Hepatocyte (in vitro differentiated cells): ENCODE data around the gene PTPRD. TPM values are rescaled to one million over a fixed set of nuclear protein-coding genes. Genes with fewer than 3 reads are reported as not detected.

ENCODE experiments used
- DNase-seq: peaks from one replicate; pipeline ENCODE4 v3.0.0-alpha.2; 2016; ENCODE audit warnings: low spot score
- H2AFZ ChIP-seq: fragments of 200-600 bp; sonication (generic); 2 replicates; pipeline ENCODE4 v1.6.0; 2016; ENCODE audit warnings: antibody characterized with exemption, mild to moderate bottlenecking
- H3K27ac ChIP-seq: fragments of 200-600 bp; sonication (generic); 2 replicates; pipeline ENCODE4 v1.5.1; 2016; ENCODE audit warnings: mild to moderate bottlenecking
- H3K27me3 ChIP-seq: fragments of 200-600 bp; sonication (generic); 2 replicates; pipeline ENCODE4 v1.6.1; 2016
- H3K36me3 ChIP-seq: fragments of 200-600 bp; sonication (generic); replicated peaks from 2 replicates; pipeline ENCODE4 v1.5.1; 2016; ENCODE audit warnings: low read depth; ENCODE audit not compliant: insufficient read depth
- H3K4me1 ChIP-seq: fragments of 200-600 bp; sonication (generic); 2 replicates; pipeline ENCODE4 v1.5.1; 2016; ENCODE audit warnings: mild to moderate bottlenecking, moderate library complexity; ENCODE audit not compliant: insufficient read depth
- H3K4me2 ChIP-seq: fragments of 200-600 bp; sonication (generic); 2 replicates; pipeline ENCODE4 v1.6.0; 2016
- H3K4me3 ChIP-seq: fragments of 200-600 bp; sonication (generic); 2 replicates; pipeline ENCODE4 v1.5.1; 2016; ENCODE audit warnings: mild to moderate bottlenecking
- H3K79me2 ChIP-seq: fragments of 200-600 bp; sonication (generic); 2 replicates; pipeline ENCODE4 v1.6.0; 2017; ENCODE audit warnings: mild to moderate bottlenecking
- H3K9me2 ChIP-seq: fragments of 200-600 bp; sonication (generic); replicated peaks from 2 replicates; pipeline ENCODE4 v1.6.0; 2017; ENCODE audit warnings: mild to moderate bottlenecking; ENCODE audit not compliant: insufficient read depth
- H3K9me3 ChIP-seq: fragments of 200-600 bp; sonication (generic); 2 replicates; pipeline ENCODE4 v1.5.1; 2016; ENCODE audit warnings: low read depth, mild to moderate bottlenecking
- H4K20me1 ChIP-seq: fragments of 200-600 bp; sonication (generic); 2 replicates; pipeline ENCODE4 v1.6.0; 2016; ENCODE audit warnings: mild to moderate bottlenecking; ENCODE audit not compliant: insufficient read depth, poor library complexity, severe bottlenecking
- EZH2 ChIP-seq: fragments of 200-600 bp; sonication (generic); IDR thresholded peaks from 2 replicates; pipeline ENCODE4 v1.6.1; 2016; ENCODE audit warnings: antibody characterized with exemption, mild to moderate bottlenecking, borderline replicate concordance
- EZH2phosphoT487 ChIP-seq: fragments of 200-600 bp; sonication (generic); IDR thresholded peaks from one replicate; pipeline ENCODE4 v1.6.1; 2018; ENCODE audit warnings: antibody characterized with exemption, mild to moderate bottlenecking, low read depth, moderate library complexity; ENCODE audit not compliant: unreplicated experiment, severe bottlenecking
- WGBS: methylation state at CpG from one replicate; pipeline ENCODE4 v1.1.6; 2016; ENCODE audit warnings: low lambda C conversion rate; ENCODE audit errors: missing lambda C conversion rate; 5-methylcytosine and 5-hydroxymethylcytosine counted together
- polyA plus RNA-seq: library from polyadenylated mRNA; unstranded; fragments of >200 nt; fragmentation: Nextera tagmentation; extraction: Ambion mirVana; gene quantifications from 2 replicates; pipeline ENCODE4 v1.2.1, GENCODE V29; 2016
- total RNA-seq: library from RNA; depleted of rRNA; stranded (reverse); fragments of >200 nt; gene quantifications from 2 replicates; pipeline ENCODE4 v1.2.3, GENCODE V29; 2014
- TF ChIP-seq, protein P1 (sequence below): fragments of 200-600 bp; sonication (generic); IDR thresholded peaks from 2 replicates; pipeline ENCODE4 v1.5.1; 2016; ENCODE audit warnings: antibody characterized with exemption, mild to moderate bottlenecking; ENCODE audit not compliant: poor library complexity

PTPRD gene
- total and polyA plus RNA-seq, 2 experiments from 2014 or later = 6.5 to 77.6 TPM

DNA sequence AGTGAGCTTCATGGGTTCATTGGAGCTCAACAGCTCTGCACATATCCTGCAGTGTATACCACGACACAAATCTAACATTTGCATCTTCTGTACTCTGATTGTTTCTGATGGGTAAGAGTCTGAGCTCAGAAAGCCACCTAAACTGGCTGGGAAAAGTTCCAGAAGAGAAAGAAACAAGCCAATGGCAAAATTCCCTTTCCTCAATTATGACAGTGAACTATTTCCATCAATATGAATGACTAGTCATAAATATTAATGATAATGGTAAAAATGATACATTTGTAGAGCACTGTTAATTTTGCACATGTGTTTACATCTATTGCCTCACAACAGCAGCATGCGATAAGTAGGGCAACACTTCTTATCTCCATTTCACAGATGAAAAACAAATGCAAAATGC, 1711.7 kb downstream of the PTPRD start:
- H3K27me3 ChIP-seq = no peaks in the 10 kb centered on the region
- no peak for DNase-seq
- no peak overlapping the region for H3K27ac ChIP-seq
- no peaks in the 10 kb centered on the region for H3K79me2 ChIP-seq
- H3K4me3 ChIP-seq = no peak overlapping the region
- TF ChIP-seq EZH2phosphoT487 (no peak), EZH2 (no peak)
- TF ChIP-seq, protein P1, sequence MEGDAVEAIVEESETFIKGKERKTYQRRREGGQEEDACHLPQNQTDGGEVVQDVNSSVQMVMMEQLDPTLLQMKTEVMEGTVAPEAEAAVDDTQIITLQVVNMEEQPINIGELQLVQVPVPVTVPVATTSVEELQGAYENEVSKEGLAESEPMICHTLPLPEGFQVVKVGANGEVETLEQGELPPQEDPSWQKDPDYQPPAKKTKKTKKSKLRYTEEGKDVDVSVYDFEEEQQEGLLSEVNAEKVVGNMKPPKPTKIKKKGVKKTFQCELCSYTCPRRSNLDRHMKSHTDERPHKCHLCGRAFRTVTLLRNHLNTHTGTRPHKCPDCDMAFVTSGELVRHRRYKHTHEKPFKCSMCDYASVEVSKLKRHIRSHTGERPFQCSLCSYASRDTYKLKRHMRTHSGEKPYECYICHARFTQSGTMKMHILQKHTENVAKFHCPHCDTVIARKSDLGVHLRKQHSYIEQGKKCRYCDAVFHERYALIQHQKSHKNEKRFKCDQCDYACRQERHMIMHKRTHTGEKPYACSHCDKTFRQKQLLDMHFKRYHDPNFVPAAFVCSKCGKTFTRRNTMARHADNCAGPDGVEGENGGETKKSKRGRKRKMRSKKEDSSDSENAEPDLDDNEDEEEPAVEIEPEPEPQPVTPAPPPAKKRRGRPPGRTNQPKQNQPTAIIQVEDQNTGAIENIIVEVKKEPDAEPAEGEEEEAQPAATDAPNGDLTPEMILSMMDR = no peak
- H3K4me2 ChIP-seq = no peak overlapping the region
- no peaks in the 10 kb centered on the region for H3K36me3 ChIP-seq
- H4K20me1 ChIP-seq = no peaks in the 10 kb centered on the region
- H3K9me2 ChIP-seq = no peaks in the 10 kb centered on the region
- H2AFZ ChIP-seq = no peak overlapping the region
- H3K4me1 ChIP-seq = no peaks in the 10 kb centered on the region
- no peaks in the 10 kb centered on the region for H3K9me3 ChIP-seq
- WGBS = 91% methylated on average over 2 of the region's 2 CpGs

DNA sequence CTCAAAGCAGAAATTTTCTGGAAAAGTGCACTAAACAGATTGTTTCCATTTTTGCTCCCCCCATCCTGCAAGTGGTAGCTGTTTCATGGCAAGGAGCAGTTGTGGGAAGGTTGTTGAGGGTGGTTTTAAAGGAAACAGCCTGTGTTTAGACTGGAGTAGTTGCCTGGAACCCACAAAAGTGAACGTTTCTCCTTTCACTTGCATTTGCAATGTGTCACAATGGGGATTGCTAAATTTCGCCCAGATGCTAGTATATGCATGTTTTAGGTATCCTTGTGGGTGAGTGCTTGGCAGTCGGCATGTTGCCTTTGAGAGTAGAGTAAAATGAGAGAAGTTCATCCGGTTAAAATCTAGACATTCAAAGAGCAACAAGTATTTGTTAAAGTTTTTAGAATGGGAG, 1713.3 kb downstream of the PTPRD start:
- no peak for DNase-seq
- H3K9me3 ChIP-seq = no peaks in the 10 kb centered on the region
- no peaks in the 10 kb centered on the region for H3K27me3 ChIP-seq
- no peaks in the 10 kb centered on the region for H3K79me2 ChIP-seq
- no peaks in the 10 kb centered on the region for H3K36me3 ChIP-seq
- H3K4me2 ChIP-seq = no peak overlapping the region
- no peak overlapping the region for H2AFZ ChIP-seq
- TF ChIP-seq, protein P1 = no peak
- TF ChIP-seq EZH2phosphoT487 (no peak), EZH2 (no peak)
- H3K9me2 ChIP-seq = no peaks in the 10 kb centered on the region
- 88% methylated on average over 4 of the region's 4 CpGs for WGBS
- no peaks in the 10 kb centered on the region for H3K4me1 ChIP-seq
- H3K4me3 ChIP-seq = no peak overlapping the region
- no peak overlapping the region for H3K27ac ChIP-seq
- no peaks in the 10 kb centered on the region for H4K20me1 ChIP-seq

DNA sequence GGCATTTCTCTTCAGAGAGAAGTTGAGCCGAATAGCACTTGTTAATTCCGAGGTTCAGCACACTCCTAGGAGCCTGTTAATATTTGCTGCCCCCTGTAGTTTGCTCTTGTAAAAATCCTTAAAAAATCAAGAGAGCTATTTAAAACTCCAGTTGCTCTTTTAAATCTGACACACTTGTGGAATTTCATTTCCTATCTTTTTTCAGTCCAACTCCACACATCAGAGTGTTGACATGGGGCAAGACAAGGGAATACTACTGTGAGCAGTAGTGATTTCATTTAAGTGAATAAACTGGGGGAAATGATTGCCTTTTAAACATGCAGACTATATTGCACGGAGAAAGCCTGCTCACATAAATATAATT, 1717.0 kb downstream of the PTPRD start:
- Histone ChIP-seq H3K27me3 (no peaks in the 10 kb centered on the region), H3K9me3 (no peaks in the 10 kb centered on the region), H2AFZ (no peak overlapping the region), H3K79me2 (no peaks in the 10 kb centered on the region), H4K20me1 (no peaks in the 10 kb centered on the region), H3K9me2 (no peaks in the 10 kb centered on the region), H3K27ac (no peak overlapping the region), H3K4me1 (no peaks in the 10 kb centered on the region), H3K4me3 (no peak overlapping the region), H3K36me3 (no peaks in the 10 kb centered on the region), H3K4me2 (peak overlapping the region; percentile 53)
- WGBS = 33% methylated on average over 3 of the region's 3 CpGs
- DNase-seq = peak; percentile 72
- TF ChIP-seq EZH2phosphoT487 = no peak
- TF ChIP-seq, protein P1 = peak; percentile 66
